HK-2 (cell line): ENCODE data around the gene KRT6A.
A peak's percentile ranks its signal among the peaks of the same experiment; 100 is the strongest.
"Not testable (repeated sequence)": the region's sequence is repeated elsewhere in the genome, so short reads cannot be mapped to it uniquely, and the experiment has no call there.

ENCODE experiments used
- DNase-seq: peaks from one replicate; pipeline ENCODE4 v3.0.0-alpha.2; 2018; ENCODE audit not compliant: unreplicated experiment

KRT6A gene

GRCh38 chr12:52464897-52465296 lies 28.2 kb downstream of the KRT6A start:
- no peak for DNase-seq

GRCh38 chr12:52461693-52462092 lies 31.4 kb downstream of the KRT6A start:
- DNase-seq, result no peak

DNA sequence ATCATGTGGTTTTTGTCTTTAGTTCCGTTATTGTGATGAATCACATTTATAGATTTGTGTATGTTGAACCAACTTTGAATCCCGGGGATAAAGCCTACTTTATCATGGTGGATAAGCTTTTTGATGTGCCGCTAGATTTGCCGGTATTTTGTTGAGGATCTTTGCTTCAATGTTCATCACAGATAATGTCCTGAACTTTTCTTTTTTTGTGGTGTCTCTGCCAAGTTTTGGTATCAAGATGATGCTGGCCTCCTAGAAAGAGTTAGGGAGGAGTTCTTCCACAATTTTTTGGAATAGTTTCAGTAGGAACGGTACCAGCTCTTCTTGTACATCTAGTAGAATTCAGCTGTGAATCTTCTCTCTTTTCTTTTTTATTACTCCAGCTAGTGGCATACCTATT lies 34.2 kb downstream of the KRT6A start:
- DNase-seq, result no peak

DNA sequence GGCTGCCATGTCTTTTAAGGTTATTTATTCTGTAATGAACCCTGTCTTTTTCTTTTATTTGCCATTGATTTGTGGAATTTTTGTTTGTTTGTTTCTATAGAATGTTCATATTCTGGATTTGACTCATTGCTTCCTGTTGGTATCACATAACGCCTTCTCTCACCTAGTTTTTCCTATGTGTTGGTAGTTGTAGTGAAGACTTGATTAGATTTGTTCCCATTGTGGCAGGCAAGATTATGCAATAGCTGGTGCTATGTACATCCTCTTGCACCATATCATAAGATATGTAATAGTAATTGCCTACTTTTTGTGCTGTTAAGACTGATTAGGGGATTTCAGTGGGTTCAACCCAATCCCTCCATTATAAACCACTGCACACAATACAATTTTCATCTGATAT lies 37.2 kb downstream of the KRT6A start:
- DNase-seq, result no peak

DNA sequence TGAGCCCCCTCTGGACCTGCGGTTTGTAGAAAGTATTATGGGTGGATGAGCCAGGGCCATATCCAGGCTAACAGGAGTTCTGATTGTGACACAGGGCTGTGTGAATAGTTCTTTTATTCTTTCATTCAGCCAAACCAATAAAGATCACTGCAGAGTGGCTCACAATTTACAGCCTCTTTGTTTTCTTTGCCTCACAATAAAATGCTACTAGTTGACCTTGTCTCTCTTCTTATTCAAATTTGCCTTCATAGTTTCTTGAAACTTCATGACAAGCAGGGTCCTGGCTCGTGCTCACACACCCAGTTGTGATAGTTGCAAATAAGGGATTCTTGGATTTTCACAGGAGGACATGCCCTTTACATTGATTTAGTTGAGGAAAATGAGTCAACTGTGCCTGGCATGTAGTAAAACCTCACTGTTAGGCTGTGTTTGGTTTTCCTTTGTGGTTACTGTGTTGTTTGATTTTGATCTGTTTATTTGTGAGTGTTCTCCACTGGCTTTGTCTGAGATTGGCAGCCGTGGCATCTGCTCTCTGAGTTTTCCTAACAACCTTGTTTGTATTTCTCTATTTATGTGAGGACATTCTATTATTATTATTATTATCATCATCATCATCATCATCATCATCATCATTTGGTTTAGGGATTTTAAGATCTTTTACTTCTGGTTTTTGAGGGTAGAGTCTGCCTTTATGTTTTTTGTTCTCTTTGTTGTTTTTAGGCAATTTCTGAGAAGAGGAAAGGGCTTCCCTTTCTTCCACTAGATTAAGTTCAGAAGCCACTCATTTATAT lies 38.5 kb downstream of the KRT6A start:
- DNase-seq, result no peak

DNA sequence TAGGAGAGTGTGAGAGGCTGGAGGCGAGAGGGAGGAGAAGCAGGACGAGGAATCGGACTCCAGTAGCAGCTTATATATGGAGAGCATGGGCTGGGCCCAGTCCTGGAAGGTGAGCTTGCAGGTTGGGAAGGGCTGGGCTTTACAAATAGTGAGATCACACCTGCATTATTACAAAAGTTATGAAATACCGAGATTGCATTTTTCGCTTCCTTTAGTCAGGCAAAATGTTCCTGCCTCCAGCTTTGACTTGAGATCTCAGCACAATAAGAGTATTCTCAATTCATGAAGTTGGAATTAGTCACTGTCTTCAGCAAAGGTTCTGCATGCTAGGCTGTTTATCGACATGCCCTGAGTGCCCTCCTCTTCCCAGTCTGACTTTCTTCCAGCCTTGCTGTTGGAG lies 41.0 kb downstream of the KRT6A start, which contains the start of gene KRT6B:
Gene KRT6B (minus strand): TSS at position 46 of the 400 bp plus-strand sequence. CDS start 68 bp downstream, outside the sequence.
- no peak for DNase-seq

DNA sequence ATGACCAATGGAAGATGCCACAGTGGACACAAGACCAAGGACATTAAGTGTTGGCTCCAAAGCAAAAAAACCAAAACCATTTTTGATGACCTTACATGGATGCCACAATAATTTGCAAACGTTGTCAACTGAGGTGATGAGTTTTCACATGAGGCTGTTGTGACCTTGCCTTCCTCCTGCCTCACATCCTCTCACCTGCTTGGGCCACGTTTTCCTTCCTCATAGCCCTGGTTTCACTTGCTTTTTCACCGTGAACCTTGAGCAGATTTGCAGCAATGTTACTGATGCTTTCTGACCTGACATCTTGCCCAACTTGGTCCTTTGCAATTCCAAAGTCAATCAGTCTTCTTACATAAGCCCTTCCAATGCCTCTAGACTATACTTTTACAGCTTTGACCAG lies 44.8 kb downstream of the KRT6A start:
- no peak for DNase-seq

DNA sequence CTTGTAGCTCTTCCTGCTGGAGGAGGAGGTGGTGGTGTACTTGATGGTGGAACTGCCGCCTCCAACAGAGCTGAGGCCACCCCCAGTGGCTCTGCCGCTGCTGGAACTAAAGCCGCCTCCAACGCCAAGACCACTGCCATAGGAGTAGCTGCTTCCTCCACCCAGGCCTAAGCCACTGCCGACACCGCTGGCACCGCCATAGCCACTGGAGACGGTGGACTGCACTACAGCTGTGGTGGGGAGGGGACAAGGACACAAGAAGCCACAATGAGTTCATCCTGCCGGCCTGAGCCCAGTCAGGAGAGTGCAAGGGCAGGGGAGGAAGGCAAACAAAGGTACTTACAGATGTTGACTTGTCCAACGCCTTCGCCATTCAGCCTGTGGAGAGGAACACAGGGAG lies 45.9 kb downstream of the KRT6A start:
- DNase-seq, result not testable (repeated sequence)

GRCh38 chr12:52446367-52447045 lies 46.6 kb downstream of the KRT6A start:
- DNase-seq, result no peak

- no peak for DNase-seq
These were observed 47.2 kb downstream of the KRT6A start for GRCh38 chr12:52445876-52446275.

GRCh38 chr12:52444647-52445595 lies 48.1 kb downstream of the KRT6A start:
- no peak for DNase-seq

DNA sequence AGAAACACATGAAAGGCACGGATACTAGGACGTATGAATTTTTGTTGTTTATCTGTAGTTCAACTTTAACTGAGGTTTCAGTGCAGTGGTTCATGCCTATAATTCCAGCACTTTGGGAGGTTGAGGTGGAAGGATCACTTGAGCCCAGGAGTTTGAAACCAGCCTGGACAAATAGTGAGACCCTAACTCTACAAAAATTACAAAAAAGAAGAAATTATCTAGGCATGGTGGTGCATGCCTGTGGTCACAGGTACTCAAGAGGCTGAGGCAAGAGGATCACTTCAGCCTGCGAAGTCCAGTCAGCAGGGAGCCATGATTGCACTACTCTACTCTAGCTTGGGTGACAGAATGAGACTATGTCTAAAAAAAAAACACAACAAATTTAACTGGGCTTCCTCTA lies 49.1 kb downstream of the KRT6A start:
- DNase-seq, result no peak

GRCh38 chr12:52442600-52443061 lies 50.4 kb downstream of the KRT6A start:
- DNase-seq, result peak; percentile 50

GRCh38 chr12:52441320-52441911 lies 51.6 kb downstream of the KRT6A start:
- DNase-seq, result peak; percentile 1

DNA sequence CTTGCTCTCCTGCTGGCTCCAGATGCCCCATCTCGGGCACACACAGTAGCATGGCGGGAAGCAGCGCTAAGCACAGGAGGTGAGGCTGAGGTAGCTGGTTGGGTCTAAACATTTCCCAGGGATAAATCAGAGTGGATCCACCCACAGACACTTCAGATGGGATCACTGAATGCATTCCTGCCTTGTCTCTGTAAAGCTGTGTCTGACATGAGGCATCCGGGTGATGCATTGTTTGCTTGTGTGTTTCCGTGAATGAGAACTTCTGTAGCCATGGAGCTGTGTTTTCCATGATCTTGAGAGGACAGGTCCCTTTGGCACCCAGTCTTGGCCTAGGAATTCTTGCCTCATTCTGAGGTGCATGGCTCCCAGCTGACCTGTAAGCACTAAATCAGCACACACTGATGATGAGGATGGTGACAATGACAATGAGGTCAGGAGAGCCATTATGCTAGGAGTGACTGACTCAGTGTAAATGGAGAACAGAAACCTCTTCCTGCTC lies 52.2 kb downstream of the KRT6A start:
- no peak for DNase-seq

- no peak for DNase-seq
These were observed 53.2 kb downstream of the KRT6A start for GRCh38 chr12:52439845-52440244.

GRCh38 chr12:52439420-52439819 lies 53.6 kb downstream of the KRT6A start:
- no peak for DNase-seq

DNA sequence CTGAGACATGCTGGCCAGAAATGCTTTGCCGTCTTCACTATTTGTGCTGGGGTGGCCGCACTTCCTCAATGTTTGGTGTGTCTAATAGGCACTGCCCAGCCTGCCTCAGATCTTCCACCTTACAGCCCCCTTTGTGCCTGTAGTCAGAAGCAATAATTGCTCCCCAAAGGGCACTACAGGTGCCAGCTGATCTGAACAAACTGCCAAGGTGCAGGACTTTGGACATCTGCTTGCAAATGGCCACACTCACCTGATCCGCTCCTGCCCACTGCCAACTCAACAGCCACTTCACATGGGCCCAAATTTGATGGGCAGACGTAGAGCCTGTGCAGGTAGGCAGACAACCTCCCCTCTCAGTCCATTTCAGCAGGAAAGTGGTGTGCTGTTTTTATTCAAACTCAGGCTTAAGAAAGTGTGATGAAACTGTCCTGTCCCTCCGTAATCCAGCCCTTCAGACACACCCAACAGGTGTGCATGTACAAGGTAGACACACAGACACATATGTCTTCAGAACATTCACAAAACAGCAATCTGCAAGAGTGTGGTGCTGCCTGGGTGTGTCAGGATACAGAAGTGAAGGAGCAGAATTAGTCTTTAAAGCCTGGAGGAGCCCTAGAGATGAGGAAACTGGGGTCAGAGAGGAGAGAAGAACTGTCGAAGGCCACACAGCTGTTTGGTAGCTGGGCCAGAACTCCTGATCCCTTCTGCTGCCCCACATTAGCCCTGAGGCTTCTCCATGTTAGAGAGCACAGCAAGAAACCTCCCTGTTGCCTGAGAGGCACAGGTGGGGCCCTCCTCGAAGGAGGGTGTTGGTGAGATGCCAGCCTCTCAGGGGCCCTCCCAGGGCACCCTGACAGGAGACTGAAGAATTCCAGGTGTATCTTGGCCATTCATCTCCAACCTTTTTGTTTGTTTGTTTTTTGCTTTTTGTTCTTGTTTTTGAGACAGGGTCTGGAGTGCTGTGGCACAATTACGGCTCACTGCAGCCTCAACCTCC lies 54.5 kb downstream of the KRT6A start:
- no peak for DNase-seq

GRCh38 chr12:52437508-52437907 lies 55.5 kb downstream of the KRT6A start:
- DNase-seq, result no peak
